HFF-Myc (cell line): ENCODE data around the gene EML6.
A peak's percentile ranks its signal among the peaks of the same experiment; 100 is the strongest.

Experiments used
- DNase-seq: peaks from one replicate; pipeline ENCODE4 v3.0.0-alpha.2; 2011; ENCODE audit warnings: low read depth; ENCODE audit errors: extremely low read depth
- H3K4me3 ChIP-seq: replicated peaks from 2 replicates; pipeline ENCODE4 v1.5.1; 2011; ENCODE audit warnings: low read depth, mild to moderate bottlenecking, control low read depth, low read length
- TF ChIP-seq, protein P1 (sequence below): IDR thresholded peaks from 2 replicates; pipeline ENCODE4 v1.5.1; 2012; ENCODE audit warnings: mild to moderate bottlenecking, low read depth, low read length, control low read depth; ENCODE audit errors: missing control alignments

EML6 gene

DNA sequence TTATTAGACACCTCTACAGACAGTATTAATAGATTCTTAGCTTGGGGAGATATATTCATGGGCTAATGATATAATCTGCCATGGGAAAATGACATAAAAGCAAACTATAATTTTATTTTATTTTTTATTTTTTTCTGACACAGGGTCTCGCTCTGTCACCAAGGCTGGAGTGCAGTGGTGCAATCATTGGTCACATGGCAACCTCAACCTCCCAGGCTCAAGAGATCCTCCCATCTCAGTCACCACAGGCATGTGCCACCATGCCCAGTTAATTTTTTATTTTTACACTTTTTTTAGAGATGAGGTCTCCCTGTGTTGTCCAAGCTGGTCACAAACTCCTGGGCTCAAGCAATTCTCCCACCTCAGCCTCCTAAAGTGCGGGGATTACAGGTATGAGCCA, 287.5 kb downstream of the EML6 start:
- no peak for DNase-seq
- H3K4me3 ChIP-seq: no peak overlapping the region
- TF ChIP-seq, protein P1, sequence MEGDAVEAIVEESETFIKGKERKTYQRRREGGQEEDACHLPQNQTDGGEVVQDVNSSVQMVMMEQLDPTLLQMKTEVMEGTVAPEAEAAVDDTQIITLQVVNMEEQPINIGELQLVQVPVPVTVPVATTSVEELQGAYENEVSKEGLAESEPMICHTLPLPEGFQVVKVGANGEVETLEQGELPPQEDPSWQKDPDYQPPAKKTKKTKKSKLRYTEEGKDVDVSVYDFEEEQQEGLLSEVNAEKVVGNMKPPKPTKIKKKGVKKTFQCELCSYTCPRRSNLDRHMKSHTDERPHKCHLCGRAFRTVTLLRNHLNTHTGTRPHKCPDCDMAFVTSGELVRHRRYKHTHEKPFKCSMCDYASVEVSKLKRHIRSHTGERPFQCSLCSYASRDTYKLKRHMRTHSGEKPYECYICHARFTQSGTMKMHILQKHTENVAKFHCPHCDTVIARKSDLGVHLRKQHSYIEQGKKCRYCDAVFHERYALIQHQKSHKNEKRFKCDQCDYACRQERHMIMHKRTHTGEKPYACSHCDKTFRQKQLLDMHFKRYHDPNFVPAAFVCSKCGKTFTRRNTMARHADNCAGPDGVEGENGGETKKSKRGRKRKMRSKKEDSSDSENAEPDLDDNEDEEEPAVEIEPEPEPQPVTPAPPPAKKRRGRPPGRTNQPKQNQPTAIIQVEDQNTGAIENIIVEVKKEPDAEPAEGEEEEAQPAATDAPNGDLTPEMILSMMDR: no peak

GRCh38 chr2:55011831-55012671, 288.6 kb downstream of the EML6 start:
- H3K4me3 ChIP-seq: no peak overlapping the region
- TF ChIP-seq, protein P1: no peak
- no peak for DNase-seq

GRCh38 chr2:55012672-55013484, 289.4 kb downstream of the EML6 start:
- H3K4me3 ChIP-seq: no peak overlapping the region
- DNase-seq: no peak
- TF ChIP-seq, protein P1: no peak

GRCh38 chr2:55013936-55014335, 290.5 kb downstream of the EML6 start:
- no peak for DNase-seq
- TF ChIP-seq, protein P1: no peak
- no peak overlapping the region for H3K4me3 ChIP-seq

DNA sequence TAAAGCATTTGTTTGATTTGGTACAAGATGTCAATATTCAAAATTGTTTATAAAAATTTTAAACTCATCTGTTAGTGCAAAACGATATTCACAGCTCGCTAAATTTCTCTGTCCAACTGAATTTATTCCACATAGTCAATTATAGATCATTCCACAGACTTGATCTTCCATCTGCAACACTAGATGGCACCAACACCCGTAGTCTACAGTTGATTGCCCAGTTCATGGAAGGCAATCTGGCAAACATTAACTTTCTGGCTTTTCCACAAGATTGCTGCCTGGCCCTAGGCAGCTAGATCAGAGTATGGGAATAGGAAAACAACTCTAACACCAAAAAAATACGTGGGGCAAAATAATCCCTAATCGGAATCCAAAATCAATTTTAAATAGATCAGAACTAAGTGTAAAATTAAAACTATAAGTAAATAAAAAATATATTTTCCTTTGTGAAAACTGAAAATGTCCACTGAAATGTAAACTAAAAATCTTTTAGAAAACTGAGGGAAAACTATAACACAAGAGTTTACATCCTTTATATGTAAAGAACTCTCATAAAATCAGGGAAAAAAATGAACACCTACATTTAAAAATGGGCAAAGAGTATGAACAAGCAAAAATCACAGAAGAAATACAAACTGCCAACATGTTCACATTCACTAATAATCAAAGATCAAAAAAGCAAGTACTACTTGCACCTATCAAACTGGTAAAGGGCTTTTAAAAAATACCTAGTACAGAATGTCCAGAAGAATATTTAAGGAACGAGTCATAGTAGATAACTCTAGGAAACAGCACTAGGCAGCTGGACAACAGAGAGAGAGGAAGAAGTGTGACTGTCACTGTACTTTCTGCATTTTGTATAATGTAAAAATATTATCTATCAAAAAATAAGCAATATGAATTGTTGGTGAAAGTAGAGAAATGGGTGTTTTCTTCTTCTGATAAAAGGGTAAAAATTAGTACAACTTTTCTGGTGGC, 291.8 kb downstream of the EML6 start:
- TF ChIP-seq, protein P1: peak; percentile 62
- peak; percentile 61 for DNase-seq
- H3K4me3 ChIP-seq: no peak overlapping the region

DNA sequence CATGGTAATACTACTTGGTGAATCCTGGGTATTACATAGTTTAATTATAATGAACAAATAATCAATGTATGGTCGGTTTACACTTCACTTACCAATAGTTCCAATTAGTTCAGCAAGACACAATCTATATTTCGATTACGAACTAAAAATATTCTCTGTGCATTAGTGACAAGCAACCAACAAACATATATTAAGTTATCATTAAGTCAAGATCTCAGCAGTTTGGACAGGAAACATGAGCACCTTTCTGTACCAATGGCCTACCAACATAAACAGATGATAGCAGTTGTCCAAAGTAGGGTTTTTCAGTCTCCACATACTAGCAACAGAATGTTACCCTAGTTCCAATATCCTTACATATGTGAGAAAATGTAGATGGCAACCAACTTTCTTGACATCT, 294.0 kb downstream of the EML6 start:
- DNase-seq: no peak
- TF ChIP-seq, protein P1: no peak
- no peak overlapping the region for H3K4me3 ChIP-seq
